H9 (cell line): ENCODE results near the gene ZNF117. TPM values are rescaled to one million over a fixed set of nuclear protein-coding genes. Genes with fewer than 3 reads are reported as not detected.
"Not testable (repeated sequence)": the region's sequence is repeated elsewhere in the genome, so short reads cannot be mapped to it uniquely, and the experiment has no call there.

Experiments
- DNase-seq: peaks from one replicate; pipeline ENCODE4 v3.0.0-alpha.2; 2017
- H2AFZ ChIP-seq: one replicate; pipeline ENCODE4 v1.6.1; 2013; ENCODE audit warnings: mild to moderate bottlenecking, low read length, control low read depth, moderate library complexity
- H2AK5ac ChIP-seq: 2 replicates; pipeline ENCODE4 v1.6.1; 2013; ENCODE audit warnings: low read length, control low read depth, mixed read lengths; ENCODE audit not compliant: insufficient read length
- H2BK120ac ChIP-seq: one replicate; pipeline ENCODE4 v1.6.1; 2013; ENCODE audit warnings: low read depth, mild to moderate bottlenecking, low read length, control low read depth, inconsistent platforms; ENCODE audit not compliant: poor library complexity, severe bottlenecking
- H2BK12ac ChIP-seq: 2 replicates; pipeline ENCODE4 v1.6.1; 2013; ENCODE audit warnings: low read length, control low read depth, mixed read lengths, low read depth; ENCODE audit not compliant: insufficient read length
- H2BK15ac ChIP-seq: 2 replicates; pipeline ENCODE4 v1.6.1; 2013; ENCODE audit warnings: low read depth, low read length, control low read depth
- H2BK20ac ChIP-seq: one replicate; pipeline ENCODE4 v1.6.1; 2013; ENCODE audit warnings: low read depth, mild to moderate bottlenecking, low read length, control low read depth, inconsistent platforms; ENCODE audit not compliant: poor library complexity, severe bottlenecking
- H2BK5ac ChIP-seq: 2 replicates; pipeline ENCODE4 v1.6.1; 2013; ENCODE audit warnings: low read length, control low read depth, mixed read lengths; ENCODE audit not compliant: insufficient read length
- H3K14ac ChIP-seq: 2 replicates; pipeline ENCODE4 v1.6.1; 2013; ENCODE audit warnings: low read length, control low read depth; ENCODE audit not compliant: insufficient read depth
- H3K18ac ChIP-seq: 2 replicates; pipeline ENCODE4 v1.6.1; 2013; ENCODE audit warnings: low read depth, mild to moderate bottlenecking, mixed read lengths, low read length, control low read depth; ENCODE audit not compliant: insufficient read length
- H3K23ac ChIP-seq: 2 replicates; pipeline ENCODE4 v1.6.1; 2013; ENCODE audit warnings: low read length, control low read depth, mixed read lengths, low read depth; ENCODE audit not compliant: insufficient read length
- H3K23me2 ChIP-seq: 2 replicates; pipeline ENCODE4 v1.6.1; 2013; ENCODE audit warnings: low read depth, mild to moderate bottlenecking, mixed read lengths, low read length, control low read depth; ENCODE audit not compliant: insufficient read length, poor library complexity, severe bottlenecking
- H3K27ac ChIP-seq: 2 replicates; pipeline ENCODE4 v1.5.1; 2013; ENCODE audit warnings: low read length, control low read depth, mixed read lengths, low read depth; ENCODE audit not compliant: insufficient read length
- H3K27me3 ChIP-seq: 2 replicates; pipeline ENCODE4 v1.6.1; 2013; ENCODE audit warnings: low read length, control low read depth, inconsistent platforms; ENCODE audit not compliant: insufficient read depth
- H3K4ac ChIP-seq: 2 replicates; pipeline ENCODE4 v1.6.1; 2013; ENCODE audit warnings: low read depth, mild to moderate bottlenecking, control low read depth, inconsistent platforms, low read length, moderate library complexity
- H3K4me1 ChIP-seq: 2 replicates; pipeline ENCODE4 v1.6.1; 2013; ENCODE audit warnings: low read length, control low read depth, inconsistent platforms; ENCODE audit not compliant: insufficient read depth
- H3K4me2 ChIP-seq: 2 replicates; pipeline ENCODE4 v1.6.1; 2013; ENCODE audit warnings: low read length, control low read depth, mixed read lengths; ENCODE audit not compliant: insufficient read length, insufficient read depth
- H3K56ac ChIP-seq: 2 replicates; pipeline ENCODE4 v1.6.1; 2013; ENCODE audit warnings: low read depth, mild to moderate bottlenecking, mixed read lengths, low read length, control low read depth; ENCODE audit not compliant: insufficient read length
- H3K79me1 ChIP-seq: 2 replicates; pipeline ENCODE4 v1.6.1; 2013; ENCODE audit warnings: low read depth, mild to moderate bottlenecking, moderate library complexity, low read length, control low read depth, inconsistent platforms; ENCODE audit not compliant: insufficient read depth, poor library complexity, severe bottlenecking
- H3K79me2 ChIP-seq: 2 replicates; pipeline ENCODE4 v1.6.1; 2013; ENCODE audit warnings: low read length, control low read depth, inconsistent platforms; ENCODE audit not compliant: insufficient read depth
- H3K9ac ChIP-seq: 2 replicates; pipeline ENCODE4 v1.6.1; 2013; ENCODE audit warnings: low read length, control low read depth, mixed read lengths; ENCODE audit not compliant: insufficient read length; ENCODE audit errors: extremely low read depth
- H3K9me3 ChIP-seq: one replicate; pipeline ENCODE4 v1.6.1; 2013; ENCODE audit warnings: low read depth, low read length, inconsistent platforms; ENCODE audit not compliant: control insufficient read depth
- H3T11ph ChIP-seq: one replicate; pipeline ENCODE4 v1.6.1; 2013; ENCODE audit warnings: mild to moderate bottlenecking, low read length, control low read depth, inconsistent platforms
- H4K20me1 ChIP-seq: one replicate; pipeline ENCODE4 v1.6.1; 2013; ENCODE audit not compliant: control insufficient read depth, insufficient read length, insufficient read depth
- H4K5ac ChIP-seq: 2 replicates; pipeline ENCODE4 v1.6.1; 2013; ENCODE audit warnings: low read depth, mild to moderate bottlenecking, mixed read lengths, low read length, control low read depth; ENCODE audit not compliant: insufficient read length
- H4K8ac ChIP-seq: replicated peaks from 2 replicates; pipeline ENCODE4 v1.6.1; 2013; ENCODE audit warnings: low read length, control low read depth, mixed read lengths, low read depth; ENCODE audit not compliant: insufficient read length
- H4K91ac ChIP-seq: 2 replicates; pipeline ENCODE4 v1.6.1; 2013; ENCODE audit warnings: low read depth, mild to moderate bottlenecking, moderate library complexity, mixed read lengths, low read length, control low read depth; ENCODE audit not compliant: insufficient read length
- H3K27ac Mint-ChIP-seq, 3 experiments: 2 replicates in 2 of 3; 3 replicates in 1 of 3; pipeline ENCODE4 v1.8.0; 2020 to 2021; ENCODE audit warnings: mixed read lengths in 3 of 3, mild to moderate bottlenecking in 1 of 3, moderate library complexity in 1 of 3
- H3K27me3 Mint-ChIP-seq: 2 replicates; pipeline ENCODE4 v1.8.0; 2021; ENCODE audit warnings: low read depth, mild to moderate bottlenecking, moderate library complexity, mixed read lengths
- H3K36me3 Mint-ChIP-seq, 3 experiments: 2 replicates in 2 of 3; 3 replicates in 1 of 3; pipeline ENCODE4 v1.8.0; 2020 to 2021; ENCODE audit warnings: low read depth in 3 of 3, mixed read lengths in 3 of 3; ENCODE audit not compliant: insufficient read depth in 1 of 3
- H3K4me1 Mint-ChIP-seq, 2 experiments: 2 replicates each; pipeline ENCODE4 v1.8.0; 2020; ENCODE audit warnings: mixed read lengths in 2 of 2
- H3K4me3 Mint-ChIP-seq, 2 experiments: 2 replicates in 1 of 2; 3 replicates in 1 of 2; pipeline ENCODE4 v1.8.0; 2020 to 2021; ENCODE audit warnings: mild to moderate bottlenecking in 2 of 2, mixed read lengths in 2 of 2, moderate library complexity in 1 of 2
- H3K9me3 Mint-ChIP-seq, 2 experiments: 2 replicates in 1 of 2; 3 replicates in 1 of 2; pipeline ENCODE4 v1.8.0; 2020; ENCODE audit warnings: mild to moderate bottlenecking in 2 of 2, mixed read lengths in 2 of 2, moderate library complexity in 1 of 2
- WGBS: extraction: QIAGEN DNeasy Blood & Tissue Kit; methylation state at CpG from one replicate; pipeline ENCODE4 v1.1.7; 2013; ENCODE audit warnings: missing lambda C conversion rate, low lambda C conversion rate, mixed read lengths; ENCODE audit not compliant: insufficient read length; ENCODE audit errors: extremely low coverage; 5-methylcytosine and 5-hydroxymethylcytosine counted together
- total RNA-seq: library from RNA; stranded (reverse); gene quantifications from 2 replicates; pipeline ENCODE4 v1.2.1, GENCODE V29; 2021

ZNF117 gene
- total RNA-seq, 1 experiment from 2014 or later = 13.6 TPM

DNA sequence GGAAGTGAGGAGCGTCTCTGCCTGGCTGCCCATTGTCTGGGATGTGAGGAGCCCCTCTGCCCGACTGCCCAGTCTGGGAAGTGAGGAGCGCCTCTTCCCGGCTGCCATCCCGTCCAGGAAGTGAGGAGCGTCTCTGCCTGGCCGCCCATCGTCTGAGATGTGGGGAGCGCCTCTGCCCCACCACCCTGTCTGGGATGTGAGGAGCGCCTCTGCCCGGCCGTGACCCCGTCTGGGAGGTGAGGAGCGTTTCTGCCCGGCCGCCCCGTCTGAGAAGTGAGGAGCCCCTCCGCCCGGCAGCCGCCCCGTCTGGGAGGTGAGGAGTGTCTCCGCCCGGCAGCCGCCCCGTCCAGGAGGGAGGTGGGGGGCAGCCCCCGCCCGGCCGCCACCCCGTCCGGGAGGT, 42.6 kb upstream of the ZNF117 start:
- not testable (repeated sequence) for H3K79me1 ChIP-seq, H3K4me2 ChIP-seq, H3K79me2 ChIP-seq, H4K20me1 ChIP-seq, H2BK20ac ChIP-seq, DNase-seq, H3K18ac ChIP-seq, H3K4me3 Mint-ChIP-seq, H3K4me1 Mint-ChIP-seq, H3K56ac ChIP-seq, H3K27me3 ChIP-seq, H3K36me3 Mint-ChIP-seq, H3K9ac ChIP-seq, H2BK15ac ChIP-seq, H3K9me3 ChIP-seq, H3K27me3 Mint-ChIP-seq, H3K4me1 ChIP-seq, H3K4ac ChIP-seq, H2AFZ ChIP-seq, H3K27ac Mint-ChIP-seq, H2AK5ac ChIP-seq, H3K27ac ChIP-seq, H3K23me2 ChIP-seq, H2BK5ac ChIP-seq, H3K23ac ChIP-seq, H2BK120ac ChIP-seq, H4K91ac ChIP-seq, H4K8ac ChIP-seq, H2BK12ac ChIP-seq, H3K14ac ChIP-seq, H4K5ac ChIP-seq, H3T11ph ChIP-seq
- no CpG with 5 or more reads among the region's 30 CpGs for WGBS
- H3K9me3 Mint-ChIP-seq = peaks cover 9 to 10% of the 10 kb centered on the region in 2 experiments; a peak in 4 of 5 replicates

GRCh38 chr7:65025023-65025422, 34.2 kb upstream of the ZNF117 start:
- H2AFZ ChIP-seq, H3K27ac ChIP-seq, H3K4ac ChIP-seq, DNase-seq, H3K56ac ChIP-seq, H4K20me1 ChIP-seq, H3K23ac ChIP-seq, H3K79me2 ChIP-seq, H3K36me3 Mint-ChIP-seq, H2AK5ac ChIP-seq, H2BK12ac ChIP-seq, H3K4me2 ChIP-seq, H4K91ac ChIP-seq, H2BK5ac ChIP-seq, H4K8ac ChIP-seq, H3T11ph ChIP-seq, H3K4me1 Mint-ChIP-seq, H3K79me1 ChIP-seq, H2BK15ac ChIP-seq, H3K27me3 ChIP-seq, H3K9me3 ChIP-seq, H3K9ac ChIP-seq, H3K14ac ChIP-seq, H3K18ac ChIP-seq, H3K27me3 Mint-ChIP-seq, H2BK120ac ChIP-seq, H2BK20ac ChIP-seq, H4K5ac ChIP-seq, H3K23me2 ChIP-seq, H3K4me3 Mint-ChIP-seq, H3K4me1 ChIP-seq, H3K27ac Mint-ChIP-seq: not testable (repeated sequence)
- peaks cover 11 to 13% of the 10 kb centered on the region in 2 experiments; a peak in 4 of 5 replicates for H3K9me3 Mint-ChIP-seq
